Neutrophil (primary cell): ENCODE measurements around the gene TBC1D14.
"Not testable (repeated sequence)": the region's sequence is repeated elsewhere in the genome, so short reads cannot be mapped to it uniquely, and the experiment has no call there.

Experiments used
- H3K27ac ChIP-seq: fragments of 200-600 bp; sonication (generic); 2 replicates; pipeline ENCODE4 v1.5.1; 2016; ENCODE audit warnings: mild to moderate bottlenecking, moderate library complexity
- H3K27me3 ChIP-seq: fragments of 200-600 bp; sonication (generic); 2 replicates; pipeline ENCODE4 v1.6.0; 2016; ENCODE audit warnings: mild to moderate bottlenecking
- H3K36me3 ChIP-seq: fragments of 200-600 bp; sonication (generic); 2 replicates; pipeline ENCODE4 v1.5.1; 2017
- H3K4me1 ChIP-seq, 2 experiments: fragments of 200-600 bp in 1 of 2; sonication (generic) in 1 of 2; 1 replicate in 1 of 2; 2 replicates in 1 of 2; pipeline versions ENCODE4 v1.5.1 to v1.6.1; 2013 to 2016; ENCODE audit warnings: low read depth in 1 of 2, low read length in 1 of 2, mild to moderate bottlenecking in 1 of 2, moderate library complexity in 1 of 2; ENCODE audit not compliant: control insufficient read depth in 1 of 2, insufficient read depth in 1 of 2
- H3K4me3 ChIP-seq, 2 experiments: fragments of 200-600 bp in 1 of 2; sonication (generic) in 1 of 2; 1 replicate in 1 of 2; 2 replicates in 1 of 2; pipeline ENCODE4 v1.5.1; 2013 to 2016; ENCODE audit warnings: low read depth in 1 of 2, low read length in 1 of 2, mild to moderate bottlenecking in 1 of 2, moderate library complexity in 1 of 2
- H3K9me3 ChIP-seq: fragments of 200-600 bp; sonication (generic); 2 replicates; pipeline ENCODE4 v1.5.1; 2016
- CTCF ChIP-seq: fragments of 200-600 bp; sonication (generic); IDR thresholded peaks from 2 replicates; pipeline ENCODE4 v1.5.1; 2016; ENCODE audit warnings: antibody characterized with exemption

The TBC1D14 gene

GRCh38 chr4:6972911-6973310 lies 63.3 kb downstream of the TBC1D14 start:
- Histone ChIP-seq H3K9me3 (no peaks in the 10 kb centered on the region), H3K4me1 (peaks cover 4 to 16% of the 10 kb centered on the region in 2 experiments), H3K36me3 (peaks cover 28% of the 10 kb centered on the region), H3K27me3 (no peaks in the 10 kb centered on the region), H3K27ac (peak overlapping the region; percentile 31), H3K4me3 (no peak overlapping the region)
- TF ChIP-seq CTCF, result no peak

- Histone ChIP-seq H3K27me3 (no peaks in the 10 kb centered on the region), H3K4me1 (peaks cover 4 to 16% of the 10 kb centered on the region in 2 experiments), H3K27ac (peak overlapping the region; percentile 5), H3K36me3 (peaks cover 14% of the 10 kb centered on the region), H3K9me3 (no peaks in the 10 kb centered on the region), H3K4me3 (no peak overlapping the region)
- TF ChIP-seq CTCF, result peak; percentile 89
Measured at GRCh38 chr4:6974138-6974848, 64.7 kb downstream of the TBC1D14 start.

GRCh38 chr4:6977846-6978245 lies 68.2 kb downstream of the TBC1D14 start:
- H3K9me3 ChIP-seq, H3K27ac ChIP-seq, H3K27me3 ChIP-seq, H3K4me3 ChIP-seq, H3K36me3 ChIP-seq: not testable (repeated sequence)
- H3K4me1 ChIP-seq, result peaks cover 0 to 11% of the 10 kb centered on the region in 2 experiments

GRCh38 chr4:6983544-6984142 lies 74.0 kb downstream of the TBC1D14 start:
- H3K36me3 ChIP-seq, result no peaks in the 10 kb centered on the region
- peak overlapping the region; percentile 68 for H3K27ac ChIP-seq
- H3K4me1 ChIP-seq, result peaks cover 52 to 57% of the 10 kb centered on the region in 2 experiments
- no peaks in the 10 kb centered on the region for H3K27me3 ChIP-seq
- TF ChIP-seq CTCF, result no peak
- peak overlapping the region in 1 of 2 experiments; percentile 2 for H3K4me3 ChIP-seq
- H3K9me3 ChIP-seq, result no peaks in the 10 kb centered on the region

GRCh38 chr4:6984612-6985425 lies 75.2 kb downstream of the TBC1D14 start:
- peaks cover 52 to 60% of the 10 kb centered on the region in 2 experiments for H3K4me1 ChIP-seq
- H3K4me3 ChIP-seq, result no peak overlapping the region
- no peaks in the 10 kb centered on the region for H3K27me3 ChIP-seq
- no peaks in the 10 kb centered on the region for H3K36me3 ChIP-seq
- no peak for TF ChIP-seq CTCF
- H3K9me3 ChIP-seq, result no peaks in the 10 kb centered on the region
- peak overlapping the region; percentile 68 for H3K27ac ChIP-seq
